HCT116 (cell line): ENCODE data around the gene IKZF3. TPM values are rescaled to one million over a fixed set of nuclear protein-coding genes. Genes with fewer than 3 reads are reported as not detected.

Source experiments
- EZH2phosphoT487 ChIP-seq: fragments of 200-600 bp; IDR thresholded peaks from 2 replicates; pipeline ENCODE4 v1.6.1; 2018; ENCODE audit warnings: antibody characterized with exemption, borderline replicate concordance
- JUND ChIP-seq: IDR thresholded peaks from 2 replicates; pipeline ENCODE4 v1.6.1; 2012
- MAX ChIP-seq: IDR thresholded peaks from 2 replicates; pipeline ENCODE4 v1.6.1; 2012
- SIN3A ChIP-seq: IDR thresholded peaks from 2 replicates; pipeline ENCODE4 v1.6.1; 2012; ENCODE audit warnings: low read depth
- YY1 ChIP-seq: IDR thresholded peaks from 2 replicates; pipeline ENCODE4 v1.6.1; 2011; ENCODE audit warnings: low read length, low read depth, moderate library complexity, mild to moderate bottlenecking; ENCODE audit not compliant: insufficient replicate concordance; ENCODE audit errors: extremely low read depth
- total RNA-seq: library from RNA; stranded (reverse); gene quantifications from one replicate; pipeline ENCODE4 v1.2.1, GENCODE V29; 2021; ENCODE audit not compliant: unreplicated experiment
- TF ChIP-seq, protein P1 (sequence below): IDR thresholded peaks from 2 replicates; pipeline ENCODE4 v1.6.1; 2012; ENCODE audit warnings: low read depth
- TF ChIP-seq, protein P2 (sequence below), 3 experiments: fragments of 200-600 bp in 1 of 3; sonication (generic) in 1 of 3; IDR thresholded peaks in 2 of 3; conservative IDR thresholded peaks in 1 of 3; 2 replicates each; pipeline ENCODE4 v1.5.1; 2012 to 2017; ENCODE audit warnings: low read depth in 2 of 3, low read length in 2 of 3, antibody characterized with exemption in 1 of 3, borderline replicate concordance in 1 of 3, control low read depth in 1 of 3, mild to moderate bottlenecking in 1 of 3, mixed read lengths in 1 of 3, mixed run types in 1 of 3, moderate library complexity in 1 of 3; ENCODE audit not compliant: insufficient read depth in 1 of 3

IKZF3 gene
- total RNA-seq, 1 experiment from 2014 or later, result 0.30 TPM

GRCh38 chr17:39742856-39743436, 121.2 kb downstream of the IKZF3 start (continued):
- TF ChIP-seq, protein P1, sequence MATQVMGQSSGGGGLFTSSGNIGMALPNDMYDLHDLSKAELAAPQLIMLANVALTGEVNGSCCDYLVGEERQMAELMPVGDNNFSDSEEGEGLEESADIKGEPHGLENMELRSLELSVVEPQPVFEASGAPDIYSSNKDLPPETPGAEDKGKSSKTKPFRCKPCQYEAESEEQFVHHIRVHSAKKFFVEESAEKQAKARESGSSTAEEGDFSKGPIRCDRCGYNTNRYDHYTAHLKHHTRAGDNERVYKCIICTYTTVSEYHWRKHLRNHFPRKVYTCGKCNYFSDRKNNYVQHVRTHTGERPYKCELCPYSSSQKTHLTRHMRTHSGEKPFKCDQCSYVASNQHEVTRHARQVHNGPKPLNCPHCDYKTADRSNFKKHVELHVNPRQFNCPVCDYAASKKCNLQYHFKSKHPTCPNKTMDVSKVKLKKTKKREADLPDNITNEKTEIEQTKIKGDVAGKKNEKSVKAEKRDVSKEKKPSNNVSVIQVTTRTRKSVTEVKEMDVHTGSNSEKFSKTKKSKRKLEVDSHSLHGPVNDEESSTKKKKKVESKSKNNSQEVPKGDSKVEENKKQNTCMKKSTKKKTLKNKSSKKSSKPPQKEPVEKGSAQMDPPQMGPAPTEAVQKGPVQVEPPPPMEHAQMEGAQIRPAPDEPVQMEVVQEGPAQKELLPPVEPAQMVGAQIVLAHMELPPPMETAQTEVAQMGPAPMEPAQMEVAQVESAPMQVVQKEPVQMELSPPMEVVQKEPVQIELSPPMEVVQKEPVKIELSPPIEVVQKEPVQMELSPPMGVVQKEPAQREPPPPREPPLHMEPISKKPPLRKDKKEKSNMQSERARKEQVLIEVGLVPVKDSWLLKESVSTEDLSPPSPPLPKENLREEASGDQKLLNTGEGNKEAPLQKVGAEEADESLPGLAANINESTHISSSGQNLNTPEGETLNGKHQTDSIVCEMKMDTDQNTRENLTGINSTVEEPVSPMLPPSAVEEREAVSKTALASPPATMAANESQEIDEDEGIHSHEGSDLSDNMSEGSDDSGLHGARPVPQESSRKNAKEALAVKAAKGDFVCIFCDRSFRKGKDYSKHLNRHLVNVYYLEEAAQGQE, result no peak
- TF ChIP-seq YY1 (no peak), MAX (no peak), SIN3A (no peak), JUND (no peak), EZH2phosphoT487 (no peak)
- TF ChIP-seq, protein P2, sequence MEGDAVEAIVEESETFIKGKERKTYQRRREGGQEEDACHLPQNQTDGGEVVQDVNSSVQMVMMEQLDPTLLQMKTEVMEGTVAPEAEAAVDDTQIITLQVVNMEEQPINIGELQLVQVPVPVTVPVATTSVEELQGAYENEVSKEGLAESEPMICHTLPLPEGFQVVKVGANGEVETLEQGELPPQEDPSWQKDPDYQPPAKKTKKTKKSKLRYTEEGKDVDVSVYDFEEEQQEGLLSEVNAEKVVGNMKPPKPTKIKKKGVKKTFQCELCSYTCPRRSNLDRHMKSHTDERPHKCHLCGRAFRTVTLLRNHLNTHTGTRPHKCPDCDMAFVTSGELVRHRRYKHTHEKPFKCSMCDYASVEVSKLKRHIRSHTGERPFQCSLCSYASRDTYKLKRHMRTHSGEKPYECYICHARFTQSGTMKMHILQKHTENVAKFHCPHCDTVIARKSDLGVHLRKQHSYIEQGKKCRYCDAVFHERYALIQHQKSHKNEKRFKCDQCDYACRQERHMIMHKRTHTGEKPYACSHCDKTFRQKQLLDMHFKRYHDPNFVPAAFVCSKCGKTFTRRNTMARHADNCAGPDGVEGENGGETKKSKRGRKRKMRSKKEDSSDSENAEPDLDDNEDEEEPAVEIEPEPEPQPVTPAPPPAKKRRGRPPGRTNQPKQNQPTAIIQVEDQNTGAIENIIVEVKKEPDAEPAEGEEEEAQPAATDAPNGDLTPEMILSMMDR (IDR thresholded peaks at IDR 0.05 in 2 of 3, conservative IDR thresholded peaks at IDR 0.05 in 1 of 3; ENCODE audit: borderline replicate concordance in 1 of 3, insufficient read depth in 1 of 3, low read depth in 2 of 3, low read length in 2 of 3), result no peak
